Astrocyte (in vitro differentiated cells and primary cell): ENCODE data around the gene KRT86. TPM values are rescaled to one million over a fixed set of nuclear protein-coding genes. Genes with fewer than 3 reads are reported as not detected.

ENCODE experiments used
- DNase-seq: peaks from one replicate; pipeline ENCODE4 v3.0.0-alpha.2; 2010; ENCODE audit warnings: low read depth
- FAIRE-seq: peaks from 2 replicates; lab custom pipeline; 2011; peaks lifted over from hg19 to GRCh38; lab: Jason Lieb, UNC
- H2AFZ ChIP-seq: 2 replicates; pipeline ENCODE4 v1.6.0; 2012; ENCODE audit warnings: low read depth, low read length, inconsistent platforms
- H3K27ac ChIP-seq: 2 replicates; pipeline ENCODE4 v1.5.1; 2011; ENCODE audit warnings: low read depth, low read length, inconsistent platforms
- H3K27me3 ChIP-seq: 2 replicates; pipeline ENCODE4 v1.6.0; 2011; ENCODE audit warnings: low read length, inconsistent platforms; ENCODE audit not compliant: insufficient read depth
- H3K36me3 ChIP-seq: 2 replicates; pipeline ENCODE4 v1.5.1; 2011; ENCODE audit warnings: low read length, inconsistent platforms; ENCODE audit not compliant: insufficient read depth
- H3K4me1 ChIP-seq: 2 replicates; pipeline ENCODE4 v1.5.1; 2011; ENCODE audit warnings: low read length, inconsistent platforms; ENCODE audit not compliant: insufficient read depth
- H3K4me2 ChIP-seq: 2 replicates; pipeline ENCODE4 v1.6.0; 2012; ENCODE audit warnings: low read length, inconsistent platforms
- H3K4me3 ChIP-seq: 2 replicates; pipeline ENCODE4 v1.5.1; 2011; ENCODE audit warnings: low read depth, mild to moderate bottlenecking, low read length, inconsistent platforms; ENCODE audit not compliant: insufficient read depth
- H3K79me2 ChIP-seq: 2 replicates; pipeline ENCODE4 v1.6.0; 2012; ENCODE audit warnings: mild to moderate bottlenecking, low read length, inconsistent platforms; ENCODE audit not compliant: insufficient read depth
- H3K9ac ChIP-seq: 2 replicates; pipeline ENCODE4 v1.6.0; 2012; ENCODE audit warnings: mild to moderate bottlenecking, low read length, inconsistent platforms
- H3K9me3 ChIP-seq: 2 replicates; pipeline ENCODE4 v1.5.1; 2012; ENCODE audit warnings: low read depth, mild to moderate bottlenecking, low read length, inconsistent platforms; ENCODE audit not compliant: insufficient read depth
- H4K20me1 ChIP-seq: 2 replicates; pipeline ENCODE4 v1.6.0; 2012; ENCODE audit warnings: low read length, inconsistent platforms; ENCODE audit not compliant: insufficient read depth
- H3K27ac Mint-ChIP-seq: one replicate; pipeline ENCODE4 v1.8.0; 2021; ENCODE audit warnings: mild to moderate bottlenecking, mixed read lengths; ENCODE audit not compliant: unreplicated experiment
- H3K27me3 Mint-ChIP-seq: one replicate; pipeline ENCODE4 v1.8.0; 2021; ENCODE audit warnings: low read depth, mixed read lengths; ENCODE audit not compliant: unreplicated experiment
- H3K36me3 Mint-ChIP-seq: one replicate; pipeline ENCODE4 v1.8.0; 2021; ENCODE audit warnings: low read depth, mixed read lengths; ENCODE audit not compliant: unreplicated experiment
- H3K4me1 Mint-ChIP-seq: one replicate; pipeline ENCODE4 v1.8.0; 2021; ENCODE audit warnings: low read depth, mixed read lengths; ENCODE audit not compliant: unreplicated experiment
- H3K4me3 Mint-ChIP-seq: one replicate; pipeline ENCODE4 v1.8.0; 2021; ENCODE audit warnings: mild to moderate bottlenecking, moderate library complexity, mixed read lengths; ENCODE audit not compliant: unreplicated experiment
- H3K9me3 Mint-ChIP-seq: one replicate; pipeline ENCODE4 v1.8.0; 2021; ENCODE audit warnings: mild to moderate bottlenecking, mixed read lengths; ENCODE audit not compliant: unreplicated experiment
- CTCF ChIP-seq: IDR thresholded peaks from 2 replicates; pipeline ENCODE4 v1.5.1; 2011; ENCODE audit warnings: low read depth, mild to moderate bottlenecking, inconsistent platforms, low read length, moderate library complexity; ENCODE audit not compliant: insufficient read depth
- EZH2 ChIP-seq: IDR thresholded peaks from 2 replicates; pipeline ENCODE4 v1.6.1; 2012; ENCODE audit warnings: mild to moderate bottlenecking, low read length, inconsistent platforms; ENCODE audit not compliant: insufficient read depth
- total RNA-seq: library from RNA; stranded (reverse); gene quantifications from 2 replicates; pipeline ENCODE4 v1.2.1, GENCODE V29; 2021

KRT86 gene
- total RNA-seq, 1 donor from 2014 or later = 0.43 TPM

GRCh38 chr12:52321418-52321817 is 47.0 kb downstream of the KRT86 start:
- Histone ChIP-seq H3K79me2 (no peaks in the 10 kb centered on the region), H3K9ac (no peak overlapping the region), H3K4me1 (no peaks in the 10 kb centered on the region), H3K4me3 (no peak overlapping the region), H3K4me2 (no peak overlapping the region), H3K36me3 (no peaks in the 10 kb centered on the region), H2AFZ (no peak overlapping the region), H3K27ac (no peak overlapping the region), H3K27me3 (peaks cover 32% of the 10 kb centered on the region), H4K20me1 (no peaks in the 10 kb centered on the region), H3K9me3 (no peaks in the 10 kb centered on the region)
- no peaks in the 10 kb centered on the region for H3K4me1 Mint-ChIP-seq
- H3K27me3 Mint-ChIP-seq = peaks cover 79% of the 10 kb centered on the region
- peaks cover 2% of the 10 kb centered on the region for H3K36me3 Mint-ChIP-seq
- no peak overlapping the region for H3K4me3 Mint-ChIP-seq
- DNase-seq (no peak), FAIRE-seq (no peak)
- TF ChIP-seq EZH2 (no peak), CTCF (no peak)
- H3K27ac Mint-ChIP-seq = no peak overlapping the region
- H3K9me3 Mint-ChIP-seq = peaks cover 1% of the 10 kb centered on the region

GRCh38 chr12:52322069-52322468 is 47.6 kb downstream of the KRT86 start:
- peaks cover 72% of the 10 kb centered on the region for H3K27me3 Mint-ChIP-seq
- H3K4me1 Mint-ChIP-seq = no peaks in the 10 kb centered on the region
- peaks cover 1% of the 10 kb centered on the region for H3K9me3 Mint-ChIP-seq
- FAIRE-seq (no peak), DNase-seq (no peak)
- H3K36me3 Mint-ChIP-seq = peaks cover 2% of the 10 kb centered on the region
- Histone ChIP-seq H3K79me2 (no peaks in the 10 kb centered on the region), H3K27ac (no peak overlapping the region), H3K4me3 (no peak overlapping the region), H3K9me3 (no peaks in the 10 kb centered on the region), H2AFZ (no peak overlapping the region), H3K27me3 (peaks cover 32% of the 10 kb centered on the region), H3K36me3 (no peaks in the 10 kb centered on the region), H3K4me2 (no peak overlapping the region), H4K20me1 (no peaks in the 10 kb centered on the region), H3K4me1 (no peaks in the 10 kb centered on the region), H3K9ac (no peak overlapping the region)
- TF ChIP-seq CTCF (no peak), EZH2 (no peak)
- H3K4me3 Mint-ChIP-seq = no peak overlapping the region
- no peak overlapping the region for H3K27ac Mint-ChIP-seq

GRCh38 chr12:52323001-52323400 is 48.6 kb downstream of the KRT86 start:
- Mint-ChIP-seq H3K27ac (no peak overlapping the region), H3K4me1 (no peaks in the 10 kb centered on the region), H3K36me3 (peaks cover 2% of the 10 kb centered on the region), H3K9me3 (peaks cover 1% of the 10 kb centered on the region), H3K4me3 (no peak overlapping the region), H3K27me3 (peaks cover 67% of the 10 kb centered on the region)
- no peak overlapping the region for H3K27ac ChIP-seq
- no peaks in the 10 kb centered on the region for H4K20me1 ChIP-seq
- TF ChIP-seq EZH2 (no peak), CTCF (no peak)
- H3K79me2 ChIP-seq = no peaks in the 10 kb centered on the region
- FAIRE-seq (no peak), DNase-seq (no peak)
- H3K36me3 ChIP-seq = no peaks in the 10 kb centered on the region
- H3K4me1 ChIP-seq = no peaks in the 10 kb centered on the region
- H3K4me2 ChIP-seq = no peak overlapping the region
- no peak overlapping the region for H3K9ac ChIP-seq
- peaks cover 32% of the 10 kb centered on the region for H3K27me3 ChIP-seq
- H2AFZ ChIP-seq = no peak overlapping the region
- no peaks in the 10 kb centered on the region for H3K9me3 ChIP-seq
- H3K4me3 ChIP-seq = no peak overlapping the region
